ENCODE measurements around the gene SLC11A2. TPM values are rescaled to one million over a fixed set of nuclear protein-coding genes. Genes with fewer than 3 reads are reported as not detected.

Gene SLC11A2
- total and polyA plus RNA-seq, 7 donors = 15.7 to 55.3 (median 26.1) TPM

DNA sequence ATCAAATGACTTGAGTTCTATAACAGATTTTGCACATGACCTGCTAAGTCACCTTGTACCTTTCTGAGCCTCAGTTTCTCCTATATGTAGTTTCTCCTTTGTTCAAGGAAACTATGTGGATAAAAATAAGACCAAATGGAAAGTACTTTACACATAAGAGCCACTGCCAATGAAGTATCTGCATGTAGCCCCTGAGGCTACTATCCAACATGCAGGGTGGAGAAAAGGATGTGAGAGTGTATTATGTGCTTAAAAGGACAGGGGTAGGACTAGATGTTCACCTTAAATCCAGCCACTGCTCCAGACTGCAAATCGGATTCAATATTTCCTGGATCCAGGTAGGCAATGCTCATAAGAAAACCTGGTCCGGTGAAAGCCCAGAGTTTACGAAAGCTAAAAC lies 21.2 kb downstream of the SLC11A2 start:
- intact Hi-C loops (cut with DNase I) = no loop called here
- H3K4me3 ChIP-seq = no peak overlapping the region
- no peak overlapping the region for H3K27ac ChIP-seq
- H3K9me3 ChIP-seq = no peaks in the 10 kb centered on the region
- H3K27me3 ChIP-seq (ENCODE audit: insufficient read depth in 3 of 3, low read length in 2 of 3) = no peaks in the 10 kb centered on the region
- peaks cover 9 to 78% of the 10 kb centered on the region in 2 donors for H3K36me3 ChIP-seq (ENCODE audit: insufficient read depth in 1 of 2, low read depth in 1 of 2)
- no peaks in the 10 kb centered on the region for H3K4me1 ChIP-seq
- no peak for ATAC-seq
- TF ChIP-seq, protein P1, sequence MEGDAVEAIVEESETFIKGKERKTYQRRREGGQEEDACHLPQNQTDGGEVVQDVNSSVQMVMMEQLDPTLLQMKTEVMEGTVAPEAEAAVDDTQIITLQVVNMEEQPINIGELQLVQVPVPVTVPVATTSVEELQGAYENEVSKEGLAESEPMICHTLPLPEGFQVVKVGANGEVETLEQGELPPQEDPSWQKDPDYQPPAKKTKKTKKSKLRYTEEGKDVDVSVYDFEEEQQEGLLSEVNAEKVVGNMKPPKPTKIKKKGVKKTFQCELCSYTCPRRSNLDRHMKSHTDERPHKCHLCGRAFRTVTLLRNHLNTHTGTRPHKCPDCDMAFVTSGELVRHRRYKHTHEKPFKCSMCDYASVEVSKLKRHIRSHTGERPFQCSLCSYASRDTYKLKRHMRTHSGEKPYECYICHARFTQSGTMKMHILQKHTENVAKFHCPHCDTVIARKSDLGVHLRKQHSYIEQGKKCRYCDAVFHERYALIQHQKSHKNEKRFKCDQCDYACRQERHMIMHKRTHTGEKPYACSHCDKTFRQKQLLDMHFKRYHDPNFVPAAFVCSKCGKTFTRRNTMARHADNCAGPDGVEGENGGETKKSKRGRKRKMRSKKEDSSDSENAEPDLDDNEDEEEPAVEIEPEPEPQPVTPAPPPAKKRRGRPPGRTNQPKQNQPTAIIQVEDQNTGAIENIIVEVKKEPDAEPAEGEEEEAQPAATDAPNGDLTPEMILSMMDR (IDR thresholded peaks at IDR 0.05) = no peak
- no peak for DNase-seq
- 94 to 100% (median 98%) methylated on average over 3 of the region's 3 CpGs for WGBS, 3 donors

DNA sequence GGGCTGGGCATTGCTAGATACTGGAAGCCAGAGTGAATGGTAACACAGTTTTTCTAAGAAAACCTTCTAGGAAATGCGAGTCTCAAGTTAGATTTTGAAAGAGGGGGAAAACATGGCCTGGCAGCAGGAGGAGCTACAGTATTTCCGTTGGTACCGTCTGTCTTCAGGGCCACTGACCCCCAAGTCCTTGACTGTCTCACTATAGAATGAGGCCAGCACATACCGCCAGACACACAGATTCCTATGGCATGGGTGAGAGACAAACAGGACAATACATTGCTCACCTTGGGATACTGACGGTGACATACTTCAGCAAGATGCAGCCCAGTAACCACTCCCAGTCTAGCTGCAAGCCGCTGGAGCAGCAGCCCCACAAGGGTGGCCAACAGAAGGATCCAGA lies 21.7 kb downstream of the SLC11A2 start:
- TF ChIP-seq, protein P1 (IDR thresholded peaks at IDR 0.05) = no peak
- no peak for ATAC-seq
- 54 to 79% (median 58%) methylated on average over 6 of the region's 6 CpGs for WGBS, 3 donors
- H3K27ac ChIP-seq = no peak overlapping the region
- no peaks in the 10 kb centered on the region for H3K4me1 ChIP-seq
- DNase-seq = no peak
- no peaks in the 10 kb centered on the region for H3K9me3 ChIP-seq
- H3K27me3 ChIP-seq (ENCODE audit: insufficient read depth in 3 of 3, low read length in 2 of 3) = no peaks in the 10 kb centered on the region
- peaks cover 9 to 84% of the 10 kb centered on the region in 2 donors for H3K36me3 ChIP-seq (ENCODE audit: insufficient read depth in 1 of 2, low read depth in 1 of 2)
- no peak overlapping the region for H3K4me3 ChIP-seq
- intact Hi-C loops (cut with DNase I) = no loop called here

DNA sequence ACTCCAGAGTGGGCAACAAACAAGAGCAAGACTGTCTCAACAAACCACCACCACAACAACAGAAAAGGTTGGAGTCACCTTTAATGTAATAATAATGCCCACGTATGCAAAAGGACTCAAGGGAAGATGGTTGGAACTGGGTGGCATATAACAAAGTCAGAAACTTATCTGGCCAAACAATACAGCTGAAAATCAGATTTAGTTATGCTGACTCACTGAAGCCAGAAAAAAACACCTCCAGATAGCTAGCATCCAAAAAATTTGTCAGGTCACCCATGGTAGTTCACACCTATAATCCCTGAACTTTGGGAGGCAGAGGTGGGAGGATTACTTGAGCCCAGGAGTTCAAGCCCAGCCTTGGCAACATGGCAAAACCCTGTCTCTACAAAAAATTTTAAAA lies 24.4 kb downstream of the SLC11A2 start:
- WGBS, 3 donors = 82 to 91% (median 90%) methylated on average over 1 of the region's 1 CpG
- Histone ChIP-seq H3K4me3 (no peak overlapping the region), H3K9me3 (no peaks in the 10 kb centered on the region), H3K4me1 (no peaks in the 10 kb centered on the region), H3K27me3 (ENCODE audit: insufficient read depth in 3 of 3, low read length in 2 of 3) (no peaks in the 10 kb centered on the region), H3K36me3 (ENCODE audit: insufficient read depth in 1 of 2, low read depth in 1 of 2) (peaks cover 9 to 93% of the 10 kb centered on the region in 2 donors), H3K27ac (no peak overlapping the region)
- ATAC-seq (no peak), DNase-seq (no peak)
- TF ChIP-seq, protein P1 (IDR thresholded peaks at IDR 0.05) = no peak
- intact Hi-C loops (cut with DNase I) = no loop called here

DNA sequence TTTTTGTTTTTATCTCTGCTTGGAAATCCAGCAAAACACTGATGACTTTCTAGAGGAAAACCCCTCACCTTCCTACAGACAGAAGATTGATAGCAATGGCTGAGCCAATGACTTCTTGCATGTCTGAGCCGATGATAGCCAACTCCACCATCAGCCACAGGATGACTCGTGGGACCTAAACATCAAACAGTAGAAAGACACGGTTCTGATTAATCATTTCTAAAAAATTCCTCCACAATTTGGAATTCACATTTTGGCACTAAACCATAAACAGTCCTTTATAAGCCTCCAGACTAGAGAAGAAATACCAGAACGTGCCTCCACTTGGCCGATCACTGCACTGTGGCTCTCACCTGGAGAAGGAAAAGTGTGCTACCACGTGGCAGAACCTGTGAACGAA lies 25.9 kb downstream of the SLC11A2 start:
- H3K4me3 ChIP-seq = no peak overlapping the region
- no peaks in the 10 kb centered on the region for H3K4me1 ChIP-seq
- H3K9me3 ChIP-seq = no peaks in the 10 kb centered on the region
- ATAC-seq = no peak
- intact Hi-C loops (cut with DNase I) = no loop called here
- no peaks in the 10 kb centered on the region for H3K27me3 ChIP-seq (ENCODE audit: insufficient read depth in 3 of 3, low read length in 2 of 3)
- TF ChIP-seq, protein P1 (IDR thresholded peaks at IDR 0.05) = no peak
- WGBS, 3 donors = 72 to 81% (median 80%) methylated on average over 7 of the region's 7 CpGs
- H3K27ac ChIP-seq = no peak overlapping the region
- peaks cover 6 to 95% of the 10 kb centered on the region in 2 donors for H3K36me3 ChIP-seq (ENCODE audit: insufficient read depth in 1 of 2, low read depth in 1 of 2)
- no peak for DNase-seq

DNA sequence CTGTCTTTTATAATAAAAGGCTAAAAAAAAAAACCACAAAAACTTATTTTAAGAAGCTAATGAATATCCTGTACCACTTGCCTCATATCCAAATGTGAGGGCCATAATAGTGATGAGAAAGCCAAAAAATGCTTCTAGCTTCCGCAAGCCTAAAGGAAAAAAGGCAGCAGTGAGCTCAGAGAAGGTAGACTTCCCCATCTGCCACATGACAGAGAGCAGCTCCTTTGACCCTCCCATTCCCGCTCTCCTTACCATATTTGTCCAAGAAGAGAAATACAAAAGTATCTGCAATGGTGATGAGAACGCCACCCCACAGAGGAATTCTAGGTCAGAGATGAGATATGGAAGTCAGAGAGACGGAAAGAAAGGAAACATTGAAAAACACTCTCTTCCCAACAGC lies 27.1 kb downstream of the SLC11A2 start:
- no peak for DNase-seq
- TF ChIP-seq, protein P1 (IDR thresholded peaks at IDR 0.05) = no peak
- Histone ChIP-seq H3K4me1 (no peaks in the 10 kb centered on the region), H3K9me3 (no peaks in the 10 kb centered on the region), H3K4me3 (no peak overlapping the region), H3K27me3 (ENCODE audit: insufficient read depth in 3 of 3, low read length in 2 of 3) (no peaks in the 10 kb centered on the region), H3K36me3 (ENCODE audit: insufficient read depth in 1 of 2, low read depth in 1 of 2) (peaks cover 3 to 95% of the 10 kb centered on the region in 2 donors), H3K27ac (no peak overlapping the region)
- no peak for ATAC-seq
- 84 to 97% (median 97%) methylated on average over 4 of the region's 4 CpGs for WGBS, 3 donors
- intact Hi-C loops (cut with DNase I) = no loop called here
